Ishikawa (cell line): Measurements from ENCODE around the gene HRNR.

ENCODE experiments used
- CEBPB ChIP-seq: IDR thresholded peaks from 2 replicates; pipeline ENCODE4 v1.6.1; 2012
- EGR1 ChIP-seq: IDR thresholded peaks from 2 replicates; pipeline ENCODE4 v1.6.1; 2012
- EP300 ChIP-seq: IDR thresholded peaks from 2 replicates; pipeline ENCODE4 v1.6.1; 2012; ENCODE audit warnings: borderline replicate concordance
- FOXM1 ChIP-seq: IDR thresholded peaks from 2 replicates; pipeline ENCODE4 v1.6.1; 2012; ENCODE audit warnings: low read depth, borderline replicate concordance
- MAX ChIP-seq: IDR thresholded peaks from 2 replicates; pipeline ENCODE4 v1.6.1; 2012
- RAD21 ChIP-seq: IDR thresholded peaks from 2 replicates; pipeline ENCODE4 v1.6.1; 2012; ENCODE audit warnings: low read depth
- REST ChIP-seq: IDR thresholded peaks from 2 replicates; pipeline ENCODE4 v1.6.1; 2012; ENCODE audit warnings: low read depth, mild to moderate bottlenecking
- TAF1 ChIP-seq: IDR thresholded peaks from 2 replicates; pipeline ENCODE4 v1.6.1; 2012; ENCODE audit warnings: low read depth, mild to moderate bottlenecking
- YY1 ChIP-seq: IDR thresholded peaks from 2 replicates; pipeline ENCODE4 v1.6.1; 2012; ENCODE audit warnings: low read depth
- ZBTB7A ChIP-seq: IDR thresholded peaks from 2 replicates; pipeline ENCODE4 v1.6.1; 2012; ENCODE audit warnings: low read depth

- TF ChIP-seq YY1 (no peak), ZBTB7A (no peak), REST (no peak), EGR1 (no peak), FOXM1 (no peak), MAX (no peak), EP300 (no peak), RAD21 (no peak), CEBPB (no peak), TAF1 (no peak)
Observed at GRCh38 chr1:152225678-152226077, 1.7 kb upstream of the HRNR start.
